Measurements from ENCODE around the gene ZC3H10. TPM values are rescaled to one million over a fixed set of nuclear protein-coding genes. Genes with fewer than 3 reads are reported as not detected.

The ZC3H10 gene
- polyA plus RNA-seq, 1 experiment = 1.6 TPM

GRCh38 chr12:56078931-56079722, 38.9 kb upstream of the ZC3H10 start:
- peak; percentile 44 for DNase-seq (ENCODE audit: low read depth)
- Histone ChIP-seq H3K27me3 (ENCODE audit: control insufficient read depth, insufficient read depth, low read length) (peaks cover 5% of the 10 kb centered on the region), H3K36me3 (ENCODE audit: control insufficient read depth, insufficient read depth, low read length) (no peaks in the 10 kb centered on the region), H3K4me3 (ENCODE audit: low read depth, low read length) (peak overlapping the region; percentile 50)
- CTCF ChIA-PET = interaction anchor here (0.6 to 3.3 kb wide), 20 partner anchors 9 to 110 kb away, joined by 3 to 20 read pairs (median 4); partner anchors contain the start of genes ESYT1, PA2G4, SMARCC2 and ZC3H10
- TF ChIP-seq, protein P1, sequence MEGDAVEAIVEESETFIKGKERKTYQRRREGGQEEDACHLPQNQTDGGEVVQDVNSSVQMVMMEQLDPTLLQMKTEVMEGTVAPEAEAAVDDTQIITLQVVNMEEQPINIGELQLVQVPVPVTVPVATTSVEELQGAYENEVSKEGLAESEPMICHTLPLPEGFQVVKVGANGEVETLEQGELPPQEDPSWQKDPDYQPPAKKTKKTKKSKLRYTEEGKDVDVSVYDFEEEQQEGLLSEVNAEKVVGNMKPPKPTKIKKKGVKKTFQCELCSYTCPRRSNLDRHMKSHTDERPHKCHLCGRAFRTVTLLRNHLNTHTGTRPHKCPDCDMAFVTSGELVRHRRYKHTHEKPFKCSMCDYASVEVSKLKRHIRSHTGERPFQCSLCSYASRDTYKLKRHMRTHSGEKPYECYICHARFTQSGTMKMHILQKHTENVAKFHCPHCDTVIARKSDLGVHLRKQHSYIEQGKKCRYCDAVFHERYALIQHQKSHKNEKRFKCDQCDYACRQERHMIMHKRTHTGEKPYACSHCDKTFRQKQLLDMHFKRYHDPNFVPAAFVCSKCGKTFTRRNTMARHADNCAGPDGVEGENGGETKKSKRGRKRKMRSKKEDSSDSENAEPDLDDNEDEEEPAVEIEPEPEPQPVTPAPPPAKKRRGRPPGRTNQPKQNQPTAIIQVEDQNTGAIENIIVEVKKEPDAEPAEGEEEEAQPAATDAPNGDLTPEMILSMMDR (IDR thresholded peaks at IDR 0.05; ENCODE audit: insufficient read depth, low read depth, low read length) = peak; percentile 84
- POLR2A ChIA-PET = interaction anchor here (1.0 kb wide), 1 partner anchor 25 kb away, joined by 7 read pairs; the partner anchor contains the start of gene PA2G4

DNA sequence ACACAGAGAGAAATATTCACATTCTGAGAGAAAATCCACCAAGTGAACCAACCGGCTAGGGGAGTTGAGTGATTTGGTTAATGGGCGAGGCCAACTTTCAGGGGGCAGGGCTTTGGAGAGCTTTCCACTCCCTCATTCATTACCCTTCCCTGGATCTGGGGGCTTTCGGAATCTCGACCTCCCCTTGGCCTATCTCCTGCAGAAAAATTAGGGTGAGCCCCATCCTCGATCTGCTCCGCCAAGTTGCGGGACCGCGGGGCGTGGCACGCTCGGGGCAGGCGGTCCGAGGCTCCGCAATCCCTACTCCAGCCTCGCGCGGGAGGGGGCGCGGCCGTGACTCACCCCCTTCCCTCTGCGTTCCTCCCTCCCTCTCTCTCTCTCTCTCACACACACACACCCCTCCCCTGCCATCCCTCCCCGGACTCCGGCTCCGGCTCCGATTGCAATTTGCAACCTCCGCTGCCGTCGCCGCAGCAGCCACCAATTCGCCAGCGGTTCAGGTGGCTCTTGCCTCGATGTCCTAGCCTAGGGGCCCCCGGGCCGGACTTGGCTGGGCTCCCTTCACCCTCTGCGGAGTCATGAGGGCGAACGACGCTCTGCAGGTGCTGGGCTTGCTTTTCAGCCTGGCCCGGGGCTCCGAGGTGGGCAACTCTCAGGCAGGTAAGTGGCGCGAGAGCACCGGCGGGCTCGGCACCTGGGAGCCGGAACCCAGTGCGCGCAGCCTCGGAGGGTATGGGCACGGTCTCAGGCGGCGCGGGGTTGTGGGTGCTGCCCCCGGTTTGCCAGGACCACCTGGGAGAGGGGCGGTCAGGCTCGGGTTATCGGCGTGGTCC, 38.1 kb upstream of the ZC3H10 start, which contains the start of gene ERBB3:
Gene ERBB3, plus strand, starts transcription at position 443 of the 833 bp plus-strand sequence. Its CDS starts 136 bp downstream, at position 579.
- Histone ChIP-seq H3K36me3 (ENCODE audit: control insufficient read depth, insufficient read depth, low read length) (no peaks in the 10 kb centered on the region), H3K27me3 (ENCODE audit: control insufficient read depth, insufficient read depth, low read length) (peaks cover 5% of the 10 kb centered on the region), H3K4me3 (ENCODE audit: low read depth, low read length) (peak within 1 kb of the TSS; percentile 50)
- ChIA-PET POLR2A (interaction anchor here (1.0 kb wide), 1 partner anchor 24 kb away, joined by 7 read pairs; the partner anchor contains the start of gene PA2G4), CTCF (interaction anchor here (0.6 to 3.3 kb wide), 14 partner anchors 11 to 109 kb away, joined by 3 to 20 read pairs (median 6); partner anchors contain the start of genes ESYT1, PA2G4 and SMARCC2)
- TF ChIP-seq, protein P1 (IDR thresholded peaks at IDR 0.05; ENCODE audit: insufficient read depth, low read depth, low read length) = peak; percentile 25
- DNase-seq (ENCODE audit: low read depth) = peak; percentile 27

GRCh38 chr12:56080556-56081138, 37.4 kb upstream of the ZC3H10 start:
- peaks cover 5% of the 10 kb centered on the region for H3K27me3 ChIP-seq (ENCODE audit: control insufficient read depth, insufficient read depth, low read length)
- peak overlapping the region; percentile 50 for H3K4me3 ChIP-seq (ENCODE audit: low read depth, low read length)
- TF ChIP-seq, protein P1 (IDR thresholded peaks at IDR 0.05; ENCODE audit: insufficient read depth, low read depth, low read length) = no peak
- H3K36me3 ChIP-seq (ENCODE audit: control insufficient read depth, insufficient read depth, low read length) = no peaks in the 10 kb centered on the region
- CTCF ChIA-PET = interaction anchor here (0.6 to 3.3 kb wide), 4 partner anchors 23 to 68 kb away, joined by 4 to 20 read pairs (median 9); partner anchors contain the start of gene PA2G4
- POLR2A ChIA-PET = no interaction called here
- no peak for DNase-seq (ENCODE audit: low read depth)

GRCh38 chr12:56081393-56082347, 36.4 kb upstream of the ZC3H10 start:
- Histone ChIP-seq H3K27me3 (ENCODE audit: control insufficient read depth, insufficient read depth, low read length) (peaks cover 5% of the 10 kb centered on the region), H3K4me3 (ENCODE audit: low read depth, low read length) (no peak overlapping the region), H3K36me3 (ENCODE audit: control insufficient read depth, insufficient read depth, low read length) (no peaks in the 10 kb centered on the region)
- no peak for DNase-seq (ENCODE audit: low read depth)
- TF ChIP-seq, protein P1 (IDR thresholded peaks at IDR 0.05; ENCODE audit: insufficient read depth, low read depth, low read length) = no peak
- ChIA-PET POLR2A (no interaction called here), CTCF (interaction anchor here (0.5 to 3.3 kb wide), 5 partner anchors 13 to 45 kb away, joined by 3 to 20 read pairs (median 4); partner anchors contain the start of gene PA2G4)

All from BJ (cell line).